RWPE1 (cell line): ENCODE results near the gene ZNF674.
"Not testable (repeated sequence)": the region's sequence is repeated elsewhere in the genome, so short reads cannot be mapped to it uniquely, and the experiment has no call there.

Experiments
- CTCF ChIA-PET: fragments of 350-600 bp; sonication (Branson Sonifier 250); formaldehyde crosslinking; extraction: SDS; loops from one replicate; lab custom pipeline; 2021; lab: Yijun Ruan, JAX
- POLR2A ChIA-PET: fragments of 400-600 bp; formaldehyde crosslinking; extraction: SDS; loops from one replicate; lab custom pipeline; 2020; ENCODE audit warnings: antibody characterized with exemption; ENCODE audit not compliant: low non-redundant PET; lab: Yijun Ruan, JAX
- DNase-seq: peaks from one replicate; pipeline ENCODE4 v3.0.0; 2012; ENCODE audit warnings: low spot score
- H3K27ac ChIP-seq: fragments of 450-650 bp; 2 replicates; pipeline ENCODE4 v1.5.1; 2017
- CTCF ChIP-seq: fragments of 450-650 bp; conservative IDR thresholded peaks from 2 replicates; pipeline ENCODE4 v1.5.1; 2017; ENCODE audit warnings: low read depth, mild to moderate bottlenecking

Gene ZNF674

DNA sequence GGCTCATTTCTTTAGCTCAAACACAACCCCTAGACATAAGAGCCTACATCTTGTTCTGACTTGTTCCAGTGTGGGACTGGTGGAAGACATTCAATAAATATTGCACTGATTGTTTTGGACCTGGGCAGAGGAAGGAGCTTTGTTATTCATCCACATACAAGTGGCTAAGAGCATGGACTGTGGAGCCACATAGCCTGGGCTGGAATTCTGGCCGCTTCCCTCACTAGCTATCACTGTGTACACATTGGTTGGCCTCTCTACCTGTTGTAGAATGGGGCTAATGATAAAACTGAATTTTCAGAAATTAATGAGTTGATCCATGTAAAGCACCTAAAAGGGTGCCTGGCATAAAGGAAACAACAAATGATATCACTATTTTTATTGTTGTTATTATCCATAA, 80.0 kb downstream of the ZNF674 start:
- TF ChIP-seq CTCF, result no peak
- DNase-seq, result no peak
- ChIA-PET CTCF (no interaction called here), POLR2A (no interaction called here)
- no peak overlapping the region for H3K27ac ChIP-seq

- CTCF ChIA-PET, result no interaction called here
- POLR2A ChIA-PET, result no interaction called here
- no peak for DNase-seq
- TF ChIP-seq CTCF, result no peak
- H3K27ac ChIP-seq, result no peak overlapping the region
These were observed 81.5 kb downstream of the ZNF674 start for GRCh38 chrX:46463682-46464081.

DNA sequence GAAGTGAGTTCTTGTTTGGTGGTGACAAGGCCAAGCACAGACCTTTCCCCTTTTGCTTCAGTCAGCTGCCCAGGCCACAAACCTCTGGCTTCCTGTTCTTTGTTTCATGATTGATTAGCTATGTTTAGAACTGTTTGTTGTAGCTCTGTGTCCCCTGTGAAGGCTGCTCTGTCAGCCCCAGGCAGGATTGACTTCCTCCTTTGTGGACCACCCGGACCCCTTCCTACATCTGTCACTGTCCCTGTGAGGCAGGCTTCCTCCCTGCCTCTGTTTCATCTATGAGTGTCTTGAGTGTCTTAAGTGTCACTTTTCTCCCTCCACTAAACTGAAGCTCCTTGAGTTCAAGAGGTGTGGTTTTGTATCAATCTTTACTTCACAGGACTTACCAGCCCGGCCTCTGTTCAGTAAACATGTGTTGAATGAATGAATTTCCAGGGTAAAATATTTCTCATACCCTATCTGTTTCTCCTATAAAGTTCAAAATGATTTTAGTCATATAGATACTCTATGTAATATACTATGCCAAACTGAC, 83.5 kb downstream of the ZNF674 start:
- no peak for TF ChIP-seq CTCF
- POLR2A ChIA-PET, result no interaction called here

DNA sequence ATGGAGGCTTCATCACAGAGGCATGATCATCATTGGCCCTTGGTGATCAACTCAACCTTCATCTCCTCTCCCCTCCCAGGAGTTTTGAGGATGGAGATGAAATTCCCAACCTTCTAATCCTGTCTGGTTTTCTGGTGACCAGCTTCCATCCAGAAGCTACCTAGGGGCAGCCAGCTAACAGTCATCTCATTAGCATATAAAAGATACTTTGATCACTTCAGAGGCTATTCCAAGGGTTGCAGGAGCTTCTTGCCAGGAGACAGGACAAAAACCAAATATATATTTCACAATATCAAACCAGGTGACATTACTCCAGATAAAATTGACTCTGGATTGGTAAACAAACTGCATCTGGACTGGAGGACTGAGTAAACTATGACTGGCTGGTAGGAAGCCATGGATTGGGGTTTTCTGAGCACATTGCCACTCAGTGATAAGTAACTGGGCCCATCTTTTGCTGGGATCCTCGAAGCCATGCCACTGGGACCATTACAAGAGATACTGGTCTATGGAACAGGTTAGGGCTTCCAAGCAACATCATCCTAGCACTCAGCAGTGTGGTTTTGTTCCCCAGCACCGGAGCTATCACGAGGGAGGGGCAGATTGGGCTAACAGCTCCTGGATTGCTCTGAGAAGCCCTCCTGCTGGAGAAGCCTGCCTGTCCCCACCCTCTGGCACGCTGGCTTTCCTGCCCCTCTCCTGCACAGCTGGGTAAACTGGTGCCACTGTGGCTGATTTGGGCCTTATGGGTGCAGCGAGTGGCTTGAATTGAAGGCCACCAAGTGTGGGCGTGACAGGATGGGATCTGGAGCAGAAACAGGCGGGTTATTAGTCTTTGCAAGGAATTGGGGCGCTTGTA, 84.2 kb downstream of the ZNF674 start:
- DNase-seq, H3K27ac ChIP-seq, POLR2A ChIA-PET, CTCF ChIA-PET: not testable (repeated sequence)

More for the DNA sequence above, 83.5 kb downstream of the ZNF674 start:
- no peak overlapping the region for H3K27ac ChIP-seq
- CTCF ChIA-PET, result no interaction called here
- no peak for DNase-seq

GRCh38 chrX:46459603-46460002, 85.6 kb downstream of the ZNF674 start:
- ChIA-PET POLR2A (no interaction called here), CTCF (no interaction called here)
- DNase-seq, result no peak

GRCh38 chrX:46456125-46456922, 88.9 kb downstream of the ZNF674 start:
- ChIA-PET CTCF (no interaction called here), POLR2A (no interaction called here)
- no peak for TF ChIP-seq CTCF
- no peak overlapping the region for H3K27ac ChIP-seq
- no peak for DNase-seq

More at GRCh38 chrX:46459603-46460002, 85.6 kb downstream of the ZNF674 start:
- no peak for TF ChIP-seq CTCF
- H3K27ac ChIP-seq, result no peak overlapping the region
